Activated T-cell treated with anti-CD3 and anti-CD28 coated beads, Interleukin-2, amount 50 U/mL, for 24 hours (primary cell): Measurements from ENCODE around the gene CALD1.

Experiments
- DNase-seq: peaks from one replicate; pipeline ENCODE4 v3.0.0-alpha.2; 2020
- H3K27ac Mint-ChIP-seq: 2 replicates; pipeline ENCODE4 v1.8.0; 2020; ENCODE audit warnings: mild to moderate bottlenecking, mixed read lengths
- H3K27me3 Mint-ChIP-seq: 2 replicates; pipeline ENCODE4 v1.8.0; 2020; ENCODE audit warnings: mixed read lengths
- H3K36me3 Mint-ChIP-seq: 2 replicates; pipeline ENCODE4 v1.8.0; 2020; ENCODE audit warnings: low read depth, mixed read lengths
- H3K4me1 Mint-ChIP-seq: 2 replicates; pipeline ENCODE4 v1.8.0; 2020; ENCODE audit warnings: low read depth, mixed read lengths
- H3K4me3 Mint-ChIP-seq: 2 replicates; pipeline ENCODE4 v1.8.0; 2020; ENCODE audit warnings: mild to moderate bottlenecking, moderate library complexity, mixed read lengths
- H3K9me3 Mint-ChIP-seq: 2 replicates; pipeline ENCODE4 v1.8.0; 2020; ENCODE audit warnings: mixed read lengths

Gene CALD1

DNA sequence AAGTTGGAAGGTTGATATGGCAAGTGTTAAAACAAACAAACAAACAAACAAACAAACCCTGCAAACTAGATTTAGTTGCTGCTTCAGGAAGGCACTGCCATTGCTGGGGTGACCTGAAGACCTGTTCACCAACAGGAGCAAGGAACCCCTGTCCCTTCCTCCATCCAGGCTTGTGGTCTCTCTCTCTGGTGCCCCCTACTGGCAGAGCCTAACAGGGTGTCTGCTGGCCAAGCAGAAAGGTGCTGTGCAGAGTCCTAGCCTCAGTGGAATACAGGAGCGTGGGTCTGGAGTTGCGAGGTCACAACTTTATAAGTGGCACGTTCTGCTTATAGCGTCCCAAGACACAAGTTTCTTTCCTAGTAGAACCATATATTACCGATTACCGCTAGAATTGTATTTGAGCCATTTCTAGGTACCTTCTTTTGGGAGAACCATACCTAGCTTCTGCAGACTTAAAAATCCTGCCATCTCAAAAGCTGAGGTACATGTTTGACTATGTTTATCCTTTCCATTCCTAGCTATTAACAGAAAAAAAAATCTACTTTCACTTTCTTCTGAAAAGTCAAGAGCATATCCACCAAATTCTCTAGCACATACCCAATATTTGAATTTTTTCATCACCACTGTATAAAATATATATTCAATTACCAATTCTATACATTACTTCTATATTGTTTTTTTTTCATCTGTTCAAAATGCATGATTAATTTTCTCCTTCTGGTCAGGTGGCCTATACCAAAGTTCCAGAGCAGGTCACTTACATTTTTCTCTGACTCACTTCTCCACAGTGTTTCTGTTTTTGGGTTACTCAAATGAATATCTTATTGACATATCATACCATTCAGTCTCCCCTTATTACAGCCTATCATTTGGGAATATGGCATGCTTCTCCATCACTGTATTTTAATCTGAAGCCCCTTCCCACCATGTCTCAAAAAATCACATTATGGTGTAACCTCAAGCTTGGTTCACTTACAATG is 29.1 kb upstream of the CALD1 start:
- DNase-seq, result peak; percentile 73
- H3K4me3 Mint-ChIP-seq, result no peak overlapping the region
- no peaks in the 10 kb centered on the region for H3K36me3 Mint-ChIP-seq
- H3K27ac Mint-ChIP-seq, result no peak overlapping the region
- peaks cover 17% of the 10 kb centered on the region for H3K4me1 Mint-ChIP-seq
- no peaks in the 10 kb centered on the region for H3K27me3 Mint-ChIP-seq
- no peaks in the 10 kb centered on the region for H3K9me3 Mint-ChIP-seq

DNA sequence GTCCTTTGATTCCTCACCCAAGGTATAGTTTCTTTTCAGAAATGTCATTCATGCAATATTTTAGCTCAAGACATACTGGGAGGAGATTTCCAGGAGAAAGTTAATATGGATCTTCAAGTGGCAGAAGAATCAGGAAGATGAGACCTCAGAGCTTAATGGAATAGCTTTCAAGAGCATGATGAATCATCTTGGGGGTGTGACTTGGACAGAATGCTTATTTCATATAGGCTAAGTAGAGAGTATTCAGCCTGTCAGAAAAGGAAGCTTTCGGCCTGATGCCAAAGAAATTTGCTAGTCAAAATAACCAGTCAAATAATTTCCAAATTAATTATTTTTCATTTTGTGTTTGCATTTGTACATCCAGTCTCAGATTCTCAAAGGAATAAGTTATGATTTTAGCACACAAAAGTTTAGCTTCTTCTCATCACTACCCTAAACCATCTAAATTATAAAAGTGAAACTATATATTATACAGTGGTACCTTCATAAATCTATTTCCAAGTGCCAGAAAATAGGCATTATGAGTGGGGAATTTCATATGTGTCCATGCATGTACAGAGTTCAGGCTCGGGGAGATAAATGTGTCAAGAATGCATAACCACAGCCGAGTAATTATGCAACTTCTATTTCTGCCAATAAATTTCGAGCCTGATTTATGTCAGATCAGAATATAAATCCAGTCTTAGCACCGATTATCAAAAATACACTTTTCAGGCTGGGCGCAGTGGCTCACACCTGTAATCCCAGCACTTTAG is 27.3 kb upstream of the CALD1 start:
- Mint-ChIP-seq H3K36me3 (no peaks in the 10 kb centered on the region), H3K4me3 (no peak overlapping the region), H3K9me3 (no peaks in the 10 kb centered on the region), H3K4me1 (peaks cover 17% of the 10 kb centered on the region), H3K27me3 (no peaks in the 10 kb centered on the region), H3K27ac (no peak overlapping the region)
- no peak for DNase-seq

DNA sequence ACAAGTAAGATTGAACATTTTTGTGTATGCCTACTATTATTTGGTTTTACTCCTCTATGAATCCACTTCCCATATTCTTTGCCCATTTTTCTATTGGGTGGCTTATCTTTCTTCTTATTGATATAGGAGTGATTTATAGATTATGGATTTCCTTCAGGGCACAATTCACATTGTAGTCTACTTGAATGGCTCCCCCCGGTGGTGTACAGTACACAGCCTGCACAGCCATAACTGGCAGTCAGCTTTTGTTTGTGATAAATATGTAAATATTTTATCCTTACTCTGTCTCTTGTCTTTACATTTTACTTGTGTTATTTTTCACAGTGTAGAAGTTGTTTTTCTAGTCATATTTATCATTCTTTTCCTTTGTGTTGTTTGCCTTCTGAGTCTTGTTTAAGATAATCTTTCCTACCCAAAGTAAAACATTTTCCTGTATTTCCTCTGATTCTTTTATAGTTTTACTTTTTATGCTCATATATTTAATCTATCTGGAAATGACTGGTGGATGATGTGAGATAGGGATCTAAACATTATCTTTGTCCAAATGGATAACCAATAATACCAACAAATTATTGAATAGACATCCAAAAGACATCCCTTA is 23.9 kb upstream of the CALD1 start:
- H3K27ac Mint-ChIP-seq, result no peak overlapping the region
- H3K9me3 Mint-ChIP-seq, result no peaks in the 10 kb centered on the region
- peaks cover 10% of the 10 kb centered on the region for H3K4me1 Mint-ChIP-seq
- DNase-seq, result no peak
- H3K27me3 Mint-ChIP-seq, result no peaks in the 10 kb centered on the region
- H3K4me3 Mint-ChIP-seq, result no peak overlapping the region
- no peaks in the 10 kb centered on the region for H3K36me3 Mint-ChIP-seq

DNA sequence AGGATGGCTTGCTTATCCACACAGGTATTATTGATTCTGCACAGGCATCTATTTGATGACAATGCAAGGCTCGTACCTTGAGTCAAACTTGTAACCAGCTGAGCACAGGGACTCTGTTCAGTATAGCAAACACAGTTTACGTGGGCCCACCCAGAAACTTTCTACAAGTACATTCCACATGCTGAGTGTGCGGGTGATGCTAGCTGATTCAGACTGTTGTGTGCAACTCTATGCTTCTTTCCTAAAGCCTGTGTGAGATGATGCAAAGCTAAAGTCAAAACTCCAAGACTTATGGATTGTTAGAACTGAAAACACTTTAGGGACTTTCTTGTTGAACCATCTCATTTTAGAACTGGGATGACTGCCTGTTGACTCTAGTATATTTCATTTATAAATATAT is 21.5 kb upstream of the CALD1 start:
- Mint-ChIP-seq H3K4me3 (no peak overlapping the region), H3K4me1 (no peaks in the 10 kb centered on the region), H3K36me3 (no peaks in the 10 kb centered on the region), H3K27ac (no peak overlapping the region), H3K27me3 (no peaks in the 10 kb centered on the region), H3K9me3 (no peaks in the 10 kb centered on the region)
- no peak for DNase-seq

DNA sequence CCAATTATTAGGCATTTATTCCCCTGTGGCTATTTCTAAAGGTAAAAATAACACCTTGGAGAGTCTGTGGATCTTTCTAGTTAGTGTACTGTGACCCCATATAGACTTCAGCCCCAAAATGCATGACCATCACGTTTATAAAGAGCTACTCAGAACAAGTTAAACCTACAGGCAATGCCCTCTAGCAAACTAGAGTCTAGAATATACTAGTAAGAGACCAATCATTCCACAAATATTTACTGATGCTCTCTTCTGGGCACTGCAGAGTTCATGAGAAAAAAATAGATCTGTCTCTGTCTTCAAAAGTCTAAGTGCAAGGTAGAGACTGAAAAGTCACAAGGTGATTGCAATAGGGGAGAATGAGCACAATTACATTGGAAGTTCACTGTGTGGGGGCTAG is 20.5 kb upstream of the CALD1 start:
- no peaks in the 10 kb centered on the region for H3K9me3 Mint-ChIP-seq
- H3K36me3 Mint-ChIP-seq, result no peaks in the 10 kb centered on the region
- H3K4me3 Mint-ChIP-seq, result no peak overlapping the region
- H3K27me3 Mint-ChIP-seq, result no peaks in the 10 kb centered on the region
- no peak for DNase-seq
- H3K27ac Mint-ChIP-seq, result no peak overlapping the region
- H3K4me1 Mint-ChIP-seq, result no peaks in the 10 kb centered on the region

DNA sequence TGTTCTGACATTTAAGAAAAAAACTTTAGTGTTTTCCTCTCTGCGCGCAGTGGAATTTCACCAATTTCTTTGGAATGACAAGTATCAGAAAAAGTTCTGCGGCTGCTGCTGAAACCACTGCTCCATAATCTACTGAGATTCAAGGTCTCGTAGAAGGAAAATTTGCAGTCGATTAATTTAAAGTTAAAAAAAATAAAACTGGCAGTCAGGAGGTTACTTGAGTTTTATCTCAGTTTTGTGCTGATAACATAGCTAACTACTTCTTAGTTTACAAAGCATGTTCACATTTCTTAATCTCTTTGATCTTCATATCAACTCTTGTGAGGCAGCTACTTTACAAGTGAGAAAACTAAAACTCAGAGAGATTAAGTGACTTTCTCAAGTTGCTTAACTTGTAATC is 18.2 kb upstream of the CALD1 start:
- H3K27ac Mint-ChIP-seq, result no peak overlapping the region
- H3K9me3 Mint-ChIP-seq, result no peaks in the 10 kb centered on the region
- H3K36me3 Mint-ChIP-seq, result no peaks in the 10 kb centered on the region
- H3K4me3 Mint-ChIP-seq, result no peak overlapping the region
- H3K4me1 Mint-ChIP-seq, result no peaks in the 10 kb centered on the region
- no peak for DNase-seq
- H3K27me3 Mint-ChIP-seq, result no peaks in the 10 kb centered on the region

DNA sequence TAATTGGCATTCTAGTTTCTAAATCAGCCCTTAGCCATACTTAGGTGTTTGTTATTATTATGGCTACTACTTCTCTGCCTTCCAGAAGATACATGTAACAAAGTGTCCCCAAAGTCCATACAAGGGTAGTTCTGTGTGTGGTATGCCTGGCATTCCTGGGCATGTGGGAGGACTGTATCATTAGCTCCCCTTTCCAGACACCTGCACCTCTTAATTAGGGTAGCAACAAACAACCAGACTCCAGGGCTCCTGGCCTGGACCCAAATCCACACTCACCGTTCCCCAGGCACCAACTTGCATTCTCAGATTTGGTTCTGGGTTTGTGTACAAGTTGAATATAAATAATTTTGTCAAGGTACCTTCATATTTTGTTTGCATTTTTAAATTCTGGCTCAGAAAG is 15.5 kb upstream of the CALD1 start:
- no peaks in the 10 kb centered on the region for H3K4me1 Mint-ChIP-seq
- H3K9me3 Mint-ChIP-seq, result no peaks in the 10 kb centered on the region
- no peak for DNase-seq
- H3K27me3 Mint-ChIP-seq, result no peaks in the 10 kb centered on the region
- H3K27ac Mint-ChIP-seq, result no peak overlapping the region
- H3K36me3 Mint-ChIP-seq, result no peaks in the 10 kb centered on the region
- no peak overlapping the region for H3K4me3 Mint-ChIP-seq

DNA sequence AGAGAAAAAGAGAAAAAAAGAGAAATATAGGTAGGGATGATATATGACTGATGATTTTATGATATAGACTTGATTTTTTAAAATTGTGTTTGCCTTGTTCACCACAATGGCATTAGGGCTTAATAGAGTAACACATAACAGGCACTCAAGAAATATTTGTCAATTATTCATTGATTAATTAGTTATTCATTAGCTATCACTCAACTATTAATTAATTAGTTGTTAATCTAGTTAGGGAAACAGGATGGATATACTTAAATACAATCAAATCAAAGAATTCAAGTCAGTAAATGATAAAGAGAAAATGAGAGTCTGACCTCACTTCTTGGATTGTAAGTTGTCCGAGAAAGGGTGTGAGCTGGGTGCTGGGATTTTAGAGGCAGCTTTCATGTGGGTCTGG is 15.1 kb upstream of the CALD1 start:
- no peaks in the 10 kb centered on the region for H3K27me3 Mint-ChIP-seq
- DNase-seq, result no peak
- H3K9me3 Mint-ChIP-seq, result no peaks in the 10 kb centered on the region
- H3K36me3 Mint-ChIP-seq, result no peaks in the 10 kb centered on the region
- H3K27ac Mint-ChIP-seq, result no peak overlapping the region
- H3K4me1 Mint-ChIP-seq, result no peaks in the 10 kb centered on the region
- H3K4me3 Mint-ChIP-seq, result no peak overlapping the region

DNA sequence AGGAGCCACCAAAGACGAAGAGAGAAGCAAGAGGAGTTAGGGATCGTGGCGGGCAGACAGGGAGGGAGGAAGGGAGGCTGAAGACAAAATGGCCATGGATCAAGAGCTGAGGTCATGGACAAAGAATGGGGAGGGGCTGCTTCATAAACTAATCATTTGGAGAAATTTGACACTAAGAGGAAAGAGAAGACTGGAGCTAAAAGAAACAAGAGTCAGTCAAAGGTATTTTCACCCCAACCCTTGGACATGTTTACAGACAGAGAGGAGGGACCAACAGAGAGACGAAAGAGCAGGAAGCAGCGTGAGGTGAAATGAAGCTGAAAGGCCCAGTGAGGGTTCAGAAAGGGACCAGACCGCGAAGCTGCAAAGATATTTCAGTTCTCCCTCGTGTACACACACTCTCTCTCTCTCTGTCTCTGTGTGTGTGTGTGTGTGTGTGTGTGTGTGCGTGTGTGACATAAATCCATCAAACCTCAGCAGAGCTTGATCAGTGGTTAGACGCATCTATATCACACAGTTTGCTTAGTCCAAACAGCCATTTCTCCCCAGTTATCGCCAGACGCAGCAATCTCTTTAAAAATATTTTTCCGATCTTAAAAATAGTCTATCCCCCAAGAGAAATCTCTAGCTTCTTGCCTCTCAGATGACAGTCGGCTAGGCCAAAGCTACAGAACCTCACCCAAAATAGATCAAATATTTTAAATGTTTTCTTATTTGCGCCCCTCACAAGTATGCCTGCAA is 12.5 kb upstream of the CALD1 start:
- Mint-ChIP-seq H3K27me3 (no peaks in the 10 kb centered on the region), H3K9me3 (no peaks in the 10 kb centered on the region), H3K27ac (no peak overlapping the region), H3K36me3 (no peaks in the 10 kb centered on the region), H3K4me3 (no peak overlapping the region), H3K4me1 (no peaks in the 10 kb centered on the region)
- DNase-seq, result no peak

DNA sequence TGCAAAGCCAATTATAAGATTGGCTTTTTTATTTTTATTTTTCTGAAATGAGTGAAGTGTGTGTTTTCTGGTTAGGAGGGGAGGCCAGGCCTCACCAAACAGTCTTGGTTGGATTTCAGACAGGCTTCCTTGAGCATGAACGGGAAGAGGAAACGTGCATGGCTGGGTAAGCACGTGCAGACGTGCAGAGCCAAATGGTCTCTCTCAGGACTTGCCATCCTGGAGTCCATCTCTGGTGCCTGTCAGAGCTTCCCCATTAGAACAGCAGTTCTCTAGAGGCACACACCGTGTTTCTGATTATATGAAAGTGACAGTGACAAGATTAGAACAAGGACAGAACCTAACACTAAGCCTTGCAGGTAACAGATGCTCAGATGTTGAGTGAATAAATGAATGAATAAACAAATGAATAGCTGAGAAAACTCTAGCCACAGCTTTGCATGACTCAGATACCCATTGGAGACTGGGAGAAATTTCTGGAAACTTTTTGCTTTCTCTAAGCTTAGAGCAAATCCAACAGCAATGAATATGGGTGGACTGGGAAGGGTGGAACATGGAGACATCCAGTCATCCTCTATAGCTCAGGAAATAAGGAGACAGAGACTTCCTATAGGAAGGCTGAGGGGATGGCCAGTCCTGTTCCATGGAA is 11.8 kb upstream of the CALD1 start:
- DNase-seq, result no peak
- no peak overlapping the region for H3K4me3 Mint-ChIP-seq
- H3K27me3 Mint-ChIP-seq, result no peaks in the 10 kb centered on the region
- no peak overlapping the region for H3K27ac Mint-ChIP-seq
- no peaks in the 10 kb centered on the region for H3K4me1 Mint-ChIP-seq
- no peaks in the 10 kb centered on the region for H3K36me3 Mint-ChIP-seq
- H3K9me3 Mint-ChIP-seq, result no peaks in the 10 kb centered on the region

DNA sequence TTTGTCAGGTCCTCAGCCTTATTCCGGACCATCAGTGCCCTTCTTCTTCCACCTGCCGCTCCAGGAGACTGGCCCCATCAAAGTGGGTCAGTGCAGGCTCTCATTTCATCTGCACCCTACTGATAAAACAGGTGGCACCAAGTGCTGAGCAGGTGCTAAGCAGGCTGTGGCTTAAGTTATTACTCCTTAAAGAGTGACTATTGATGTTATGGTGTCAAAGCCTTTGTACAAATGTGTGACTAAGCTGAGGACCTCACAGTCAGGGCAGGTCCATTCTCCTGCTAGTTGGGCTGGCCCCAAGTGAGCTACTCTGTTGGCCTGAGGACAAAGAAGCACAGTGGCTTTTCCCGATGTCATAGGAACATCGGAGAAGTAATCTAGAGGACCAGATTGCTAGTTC is 11.2 kb upstream of the CALD1 start:
- no peaks in the 10 kb centered on the region for H3K36me3 Mint-ChIP-seq
- no peaks in the 10 kb centered on the region for H3K4me1 Mint-ChIP-seq
- H3K4me3 Mint-ChIP-seq, result no peak overlapping the region
- H3K27me3 Mint-ChIP-seq, result no peaks in the 10 kb centered on the region
- no peaks in the 10 kb centered on the region for H3K9me3 Mint-ChIP-seq
- DNase-seq, result no peak
- no peak overlapping the region for H3K27ac Mint-ChIP-seq

DNA sequence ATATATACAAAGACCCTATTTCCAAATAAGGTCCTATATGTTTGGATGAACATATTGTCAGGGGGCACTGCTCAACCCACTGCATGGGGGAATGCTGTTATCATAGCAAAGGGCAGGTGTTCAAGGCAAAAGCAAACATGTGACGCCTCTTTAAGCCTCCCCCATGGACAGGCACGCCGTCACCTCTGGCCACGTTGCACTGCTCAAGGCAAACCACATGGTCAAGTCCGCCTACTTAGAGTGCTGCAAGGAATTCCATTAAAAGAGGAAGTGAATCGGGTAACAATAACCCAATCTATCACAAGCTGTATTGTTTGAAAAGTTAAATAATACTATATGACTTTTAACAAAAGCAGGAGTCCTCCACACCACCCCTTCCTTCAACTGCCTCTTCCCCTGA is 8.8 kb upstream of the CALD1 start:
- H3K27ac Mint-ChIP-seq, result no peak overlapping the region
- no peaks in the 10 kb centered on the region for H3K36me3 Mint-ChIP-seq
- no peaks in the 10 kb centered on the region for H3K4me1 Mint-ChIP-seq
- no peaks in the 10 kb centered on the region for H3K27me3 Mint-ChIP-seq
- no peak overlapping the region for H3K4me3 Mint-ChIP-seq
- DNase-seq, result no peak
- H3K9me3 Mint-ChIP-seq, result no peaks in the 10 kb centered on the region

DNA sequence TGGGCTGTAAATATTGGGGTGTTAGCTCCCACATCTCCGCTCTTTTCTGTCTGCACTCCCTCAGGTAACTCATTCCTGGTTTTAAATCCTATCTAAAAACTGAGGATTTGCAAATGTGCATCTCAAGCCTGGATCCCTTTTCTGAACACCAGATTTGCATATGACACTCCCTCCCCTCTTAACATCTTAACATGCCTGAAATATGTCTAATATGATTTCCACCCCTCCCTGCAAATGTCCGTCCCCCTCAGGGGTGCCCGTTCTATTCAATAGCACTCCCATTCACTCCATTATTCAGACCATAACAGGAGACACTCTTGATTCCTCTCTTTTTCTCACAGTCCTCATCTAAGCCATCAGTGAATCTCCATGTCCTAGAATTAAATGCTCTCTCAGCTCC is 8.3 kb upstream of the CALD1 start:
- Mint-ChIP-seq H3K36me3 (no peaks in the 10 kb centered on the region), H3K9me3 (no peaks in the 10 kb centered on the region), H3K27ac (no peak overlapping the region), H3K4me1 (no peaks in the 10 kb centered on the region), H3K4me3 (no peak overlapping the region), H3K27me3 (no peaks in the 10 kb centered on the region)
- no peak for DNase-seq

DNA sequence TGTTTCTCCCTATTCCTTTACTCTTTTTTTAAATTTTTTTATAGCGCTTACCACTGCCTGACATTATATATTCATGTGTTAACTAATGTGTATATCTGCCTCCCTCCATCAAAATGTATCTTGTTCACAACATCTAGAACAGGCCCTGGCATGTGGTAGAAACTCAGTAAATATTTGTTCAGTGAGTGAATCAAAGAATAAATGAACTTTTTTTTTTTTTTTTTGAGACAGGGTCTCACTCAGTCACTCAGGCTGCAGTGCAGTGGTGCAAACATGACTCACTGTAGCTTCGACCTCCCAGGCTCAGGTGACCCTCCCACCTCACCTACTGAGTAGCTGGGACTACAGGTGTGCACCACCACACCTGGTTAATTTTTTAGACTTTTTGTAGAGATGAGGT is 7.5 kb upstream of the CALD1 start:
- Mint-ChIP-seq H3K27ac (no peak overlapping the region), H3K4me3 (no peak overlapping the region), H3K36me3 (no peaks in the 10 kb centered on the region), H3K27me3 (no peaks in the 10 kb centered on the region), H3K4me1 (no peaks in the 10 kb centered on the region), H3K9me3 (no peaks in the 10 kb centered on the region)
- no peak for DNase-seq
